ENCODE measurements around the gene DLG5. TPM values are rescaled to one million over a fixed set of nuclear protein-coding genes. Genes with fewer than 3 reads are reported as not detected.

The DLG5 gene
- total RNA-seq, 1 donor from 2014 or later, result 58.4 TPM

DNA sequence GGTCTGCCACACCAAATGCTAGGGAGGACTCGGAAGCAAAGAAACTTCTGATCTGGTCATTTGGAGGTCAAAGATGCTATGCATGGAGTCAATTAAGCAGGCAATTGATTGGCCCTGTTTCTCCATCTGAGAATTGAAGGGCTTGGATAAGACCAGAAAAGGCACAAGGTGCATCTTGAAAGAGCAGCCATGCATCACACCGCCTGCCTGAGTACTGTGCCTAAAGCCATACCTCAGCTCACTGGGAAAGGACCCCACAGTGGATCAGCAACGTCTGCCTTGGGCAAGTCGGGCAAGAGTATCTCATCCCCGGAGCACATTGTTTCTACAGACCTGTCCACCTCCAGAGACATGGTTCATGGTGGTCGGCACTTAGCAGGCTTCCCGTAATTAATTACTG lies 42.4 kb downstream of the DLG5 start:
- Histone ChIP-seq H3K36me3 (ENCODE audit: insufficient read depth, low read length) (no peaks in the 10 kb centered on the region), H3K4me1 (ENCODE audit: insufficient read depth, low read length) (peaks cover 13% of the 10 kb centered on the region), H3K79me2 (ENCODE audit: insufficient read depth, low read length) (peaks cover 82% of the 10 kb centered on the region), H3K4me3 (ENCODE audit: insufficient read depth, low read depth, low read length) (no peak overlapping the region), H3K9me3 (ENCODE audit: insufficient read depth, low read depth, low read length) (no peaks in the 10 kb centered on the region), H3K4me2 (ENCODE audit: low read length) (no peak overlapping the region), H3K27ac (ENCODE audit: low read depth, low read length) (no peak overlapping the region), H3K9ac (ENCODE audit: low read length) (no peak overlapping the region), H4K20me1 (ENCODE audit: insufficient read depth, low read length) (peaks cover 97% of the 10 kb centered on the region), H2AFZ (ENCODE audit: low read depth, low read length) (no peak overlapping the region), H3K27me3 (ENCODE audit: insufficient read depth, low read length) (no peaks in the 10 kb centered on the region)
- H3K27me3 Mint-ChIP-seq (ENCODE audit: low read depth, unreplicated experiment), result no peaks in the 10 kb centered on the region
- no peak for FAIRE-seq
- no peaks in the 10 kb centered on the region for H3K9me3 Mint-ChIP-seq (ENCODE audit: unreplicated experiment)
- TF ChIP-seq CTCF (IDR thresholded peaks at IDR 0.05; ENCODE audit: insufficient read depth, low read depth, low read length) (no peak), EZH2 (IDR thresholded peaks at IDR 0.05; ENCODE audit: insufficient read depth, low read length) (no peak)
- H3K27ac Mint-ChIP-seq (ENCODE audit: unreplicated experiment), result no peak overlapping the region
- no peak overlapping the region for H3K4me3 Mint-ChIP-seq (ENCODE audit: unreplicated experiment)
- H3K36me3 Mint-ChIP-seq (ENCODE audit: low read depth, unreplicated experiment), result peaks cover 9% of the 10 kb centered on the region
- DNase-seq (ENCODE audit: low read depth), result no peak
- peaks cover 31% of the 10 kb centered on the region for H3K4me1 Mint-ChIP-seq (ENCODE audit: low read depth, unreplicated experiment)

- DNase-seq (ENCODE audit: low read depth) (no peak), FAIRE-seq (no peak)
- Histone ChIP-seq H4K20me1 (ENCODE audit: insufficient read depth, low read length) (peaks cover 94% of the 10 kb centered on the region), H3K4me1 (ENCODE audit: insufficient read depth, low read length) (peaks cover 12% of the 10 kb centered on the region), H3K36me3 (ENCODE audit: insufficient read depth, low read length) (no peaks in the 10 kb centered on the region), H3K4me2 (ENCODE audit: low read length) (no peak overlapping the region), H3K4me3 (ENCODE audit: insufficient read depth, low read depth, low read length) (no peak overlapping the region), H2AFZ (ENCODE audit: low read depth, low read length) (no peak overlapping the region), H3K9ac (ENCODE audit: low read length) (no peak overlapping the region), H3K9me3 (ENCODE audit: insufficient read depth, low read depth, low read length) (no peaks in the 10 kb centered on the region), H3K27ac (ENCODE audit: low read depth, low read length) (no peak overlapping the region), H3K27me3 (ENCODE audit: insufficient read depth, low read length) (no peaks in the 10 kb centered on the region), H3K79me2 (ENCODE audit: insufficient read depth, low read length) (peaks cover 88% of the 10 kb centered on the region)
- no peak overlapping the region for H3K27ac Mint-ChIP-seq (ENCODE audit: unreplicated experiment)
- no peak for TF ChIP-seq EZH2 (IDR thresholded peaks at IDR 0.05; ENCODE audit: insufficient read depth, low read length)
- no peak for TF ChIP-seq CTCF (IDR thresholded peaks at IDR 0.05; ENCODE audit: insufficient read depth, low read depth, low read length)
- peaks cover 30% of the 10 kb centered on the region for H3K4me1 Mint-ChIP-seq (ENCODE audit: low read depth, unreplicated experiment)
- H3K36me3 Mint-ChIP-seq (ENCODE audit: low read depth, unreplicated experiment), result peaks cover 13% of the 10 kb centered on the region
- no peak overlapping the region for H3K4me3 Mint-ChIP-seq (ENCODE audit: unreplicated experiment)
- H3K27me3 Mint-ChIP-seq (ENCODE audit: low read depth, unreplicated experiment), result no peaks in the 10 kb centered on the region
- H3K9me3 Mint-ChIP-seq (ENCODE audit: unreplicated experiment), result no peaks in the 10 kb centered on the region
Observed at GRCh38 chr10:77881636-77882035, 44.9 kb downstream of the DLG5 start.

GRCh38 chr10:77881222-77881621 lies 45.3 kb downstream of the DLG5 start:
- Mint-ChIP-seq H3K36me3 (ENCODE audit: low read depth, unreplicated experiment) (peaks cover 13% of the 10 kb centered on the region), H3K27me3 (ENCODE audit: low read depth, unreplicated experiment) (no peaks in the 10 kb centered on the region), H3K9me3 (ENCODE audit: unreplicated experiment) (no peaks in the 10 kb centered on the region), H3K27ac (ENCODE audit: unreplicated experiment) (no peak overlapping the region), H3K4me1 (ENCODE audit: low read depth, unreplicated experiment) (peaks cover 30% of the 10 kb centered on the region), H3K4me3 (ENCODE audit: unreplicated experiment) (no peak overlapping the region)
- Histone ChIP-seq H3K27me3 (ENCODE audit: insufficient read depth, low read length) (no peaks in the 10 kb centered on the region), H3K36me3 (ENCODE audit: insufficient read depth, low read length) (no peaks in the 10 kb centered on the region), H4K20me1 (ENCODE audit: insufficient read depth, low read length) (peaks cover 90% of the 10 kb centered on the region), H3K4me2 (ENCODE audit: low read length) (no peak overlapping the region), H3K4me3 (ENCODE audit: insufficient read depth, low read depth, low read length) (no peak overlapping the region), H3K79me2 (ENCODE audit: insufficient read depth, low read length) (peaks cover 84% of the 10 kb centered on the region), H3K9me3 (ENCODE audit: insufficient read depth, low read depth, low read length) (no peaks in the 10 kb centered on the region), H2AFZ (ENCODE audit: low read depth, low read length) (no peak overlapping the region), H3K27ac (ENCODE audit: low read depth, low read length) (no peak overlapping the region), H3K9ac (ENCODE audit: low read length) (no peak overlapping the region), H3K4me1 (ENCODE audit: insufficient read depth, low read length) (peaks cover 12% of the 10 kb centered on the region)
- DNase-seq (ENCODE audit: low read depth) (no peak), FAIRE-seq (no peak)
- no peak for TF ChIP-seq EZH2 (IDR thresholded peaks at IDR 0.05; ENCODE audit: insufficient read depth, low read length)
- TF ChIP-seq CTCF (IDR thresholded peaks at IDR 0.05; ENCODE audit: insufficient read depth, low read depth, low read length), result no peak

All from astrocyte (in vitro differentiated cells and primary cell).